Gastroesophageal sphincter (tissue), 3 donors: ENCODE measurements around the gene C19orf12.

ENCODE experiments used
- EP300 ChIP-seq: sonication (generic); formaldehyde crosslinking; IDR thresholded peaks from one replicate; pipeline ENCODE4 v1.6.1; 2017; ENCODE audit warnings: antibody characterized with exemption, mild to moderate bottlenecking
- POLR2A ChIP-seq, 2 donors: fragments of 450-650 bp; IDR thresholded peaks; one replicate each; pipeline ENCODE4 v1.6.1; 2017; ENCODE audit warnings: antibody characterized with exemption in 2 of 2, mild to moderate bottlenecking in 2 of 2, moderate library complexity in 1 of 2
- POLR2AphosphoS5 ChIP-seq: sonication (generic); formaldehyde crosslinking; IDR thresholded peaks from one replicate; pipeline ENCODE4 v1.6.1; 2017; ENCODE audit warnings: antibody characterized with exemption
- TF ChIP-seq, protein P1 (sequence below), 4 experiments: fragments of 200-600 bp in 2 of 4; fragments of 450-650 bp in 2 of 4; sonication (generic) in 1 of 4; IDR thresholded peaks; one replicate each; pipeline ENCODE4 v1.5.1; 2017 to 2019; ENCODE audit warnings: antibody characterized with exemption in 4 of 4, mild to moderate bottlenecking in 2 of 4, moderate library complexity in 2 of 4

DNA sequence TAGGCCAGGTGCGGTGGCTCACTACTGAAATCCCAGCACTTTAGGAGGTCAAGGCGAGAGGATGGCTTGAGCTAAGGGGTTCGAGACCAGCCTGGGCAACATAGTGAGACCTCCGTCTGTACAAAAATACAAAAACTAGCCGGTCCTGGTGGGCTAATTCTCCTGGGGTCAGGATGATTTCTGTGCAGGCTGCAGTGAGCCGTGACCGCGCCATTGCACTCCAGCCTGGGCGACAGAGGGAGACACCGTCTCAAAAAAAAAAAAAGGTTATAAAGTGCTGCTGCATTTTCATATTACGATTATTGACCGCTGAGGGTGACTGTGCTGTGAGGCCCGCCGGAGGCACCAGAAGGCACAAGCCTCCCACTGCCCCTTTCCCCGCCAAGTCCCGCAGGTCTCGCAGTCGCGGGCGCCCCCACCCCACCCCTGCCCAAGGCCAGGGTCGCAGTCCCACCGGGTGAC is 50.3 kb downstream of the C19orf12 start:
- TF ChIP-seq, protein P1, sequence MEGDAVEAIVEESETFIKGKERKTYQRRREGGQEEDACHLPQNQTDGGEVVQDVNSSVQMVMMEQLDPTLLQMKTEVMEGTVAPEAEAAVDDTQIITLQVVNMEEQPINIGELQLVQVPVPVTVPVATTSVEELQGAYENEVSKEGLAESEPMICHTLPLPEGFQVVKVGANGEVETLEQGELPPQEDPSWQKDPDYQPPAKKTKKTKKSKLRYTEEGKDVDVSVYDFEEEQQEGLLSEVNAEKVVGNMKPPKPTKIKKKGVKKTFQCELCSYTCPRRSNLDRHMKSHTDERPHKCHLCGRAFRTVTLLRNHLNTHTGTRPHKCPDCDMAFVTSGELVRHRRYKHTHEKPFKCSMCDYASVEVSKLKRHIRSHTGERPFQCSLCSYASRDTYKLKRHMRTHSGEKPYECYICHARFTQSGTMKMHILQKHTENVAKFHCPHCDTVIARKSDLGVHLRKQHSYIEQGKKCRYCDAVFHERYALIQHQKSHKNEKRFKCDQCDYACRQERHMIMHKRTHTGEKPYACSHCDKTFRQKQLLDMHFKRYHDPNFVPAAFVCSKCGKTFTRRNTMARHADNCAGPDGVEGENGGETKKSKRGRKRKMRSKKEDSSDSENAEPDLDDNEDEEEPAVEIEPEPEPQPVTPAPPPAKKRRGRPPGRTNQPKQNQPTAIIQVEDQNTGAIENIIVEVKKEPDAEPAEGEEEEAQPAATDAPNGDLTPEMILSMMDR (IDR thresholded peaks at IDR 0.05) = peak in 1 of 4 experiments; percentile 44
- TF ChIP-seq POLR2A (IDR thresholded peaks at IDR 0.05) (no peak), POLR2AphosphoS5 (no peak), EP300 (no peak)
